HG02852 (cell line): ENCODE results near the gene C22orf39.

Experiments used
- ATAC-seq: cut with Tn5 transposase; IDR thresholded peaks from one replicate; pipeline ENCODE4 v1.9.1; 2021; ENCODE audit warnings: mild to moderate bottlenecking, moderate library complexity; ENCODE audit not compliant: unreplicated experiment

C22orf39 gene

GRCh38 chr22:19431649-19432132, 15.8 kb downstream of the C22orf39 start, which contains the start of gene HIRA:
Gene HIRA (minus strand): TSS chr22:19431733. CDS start chr22:19431476, 257 bp downstream.
- peak; percentile 54 for ATAC-seq

- ATAC-seq: no peak
Measured at GRCh38 chr22:19430890-19431541, 16.5 kb downstream of the C22orf39 start.

GRCh38 chr22:19429950-19430889, 17.3 kb downstream of the C22orf39 start:
- ATAC-seq: no peak

- no peak for ATAC-seq
Measured at GRCh38 chr22:19424186-19424500, 23.4 kb downstream of the C22orf39 start.

GRCh38 chr22:19422440-19423301, 24.8 kb downstream of the C22orf39 start:
- ATAC-seq: no peak

- no peak for ATAC-seq
Measured at GRCh38 chr22:19420321-19420720, 27.2 kb downstream of the C22orf39 start.

- ATAC-seq: no peak
Measured at GRCh38 chr22:19419464-19420178, 27.9 kb downstream of the C22orf39 start.

GRCh38 chr22:19419086-19419463, 28.4 kb downstream of the C22orf39 start:
- ATAC-seq: no peak

GRCh38 chr22:19412923-19413322, 34.6 kb downstream of the C22orf39 start:
- no peak for ATAC-seq

- no peak for ATAC-seq
Measured at GRCh38 chr22:19412478-19412877, 35.0 kb downstream of the C22orf39 start.

- ATAC-seq: no peak
Measured at GRCh38 chr22:19411690-19412045, 35.8 kb downstream of the C22orf39 start.

- no peak for ATAC-seq
Measured at GRCh38 chr22:19410941-19411689, 36.4 kb downstream of the C22orf39 start.

GRCh38 chr22:19407649-19408606, 39.6 kb downstream of the C22orf39 start:
- no peak for ATAC-seq

- no peak for ATAC-seq
Measured at GRCh38 chr22:19406846-19407245, 40.7 kb downstream of the C22orf39 start.

GRCh38 chr22:19406281-19406811, 41.2 kb downstream of the C22orf39 start:
- ATAC-seq: no peak

GRCh38 chr22:19405652-19406051, 41.9 kb downstream of the C22orf39 start:
- no peak for ATAC-seq

GRCh38 chr22:19405133-19405532, 42.4 kb downstream of the C22orf39 start:
- no peak for ATAC-seq

- no peak for ATAC-seq
Measured at GRCh38 chr22:19404676-19405075, 42.8 kb downstream of the C22orf39 start.
